Psoas muscle (tissue), 8 donors: ENCODE results near the gene TNIK. TPM values are rescaled to one million over a fixed set of nuclear protein-coding genes. Genes with fewer than 3 reads are reported as not detected.

Experiments
- ATAC-seq, 4 donors: fragments of 200-7000 bp; cut with Tn5 transposase; one replicate each; pipeline ENCODE4 v1.9.1; 2020; ENCODE audit warnings: moderate library complexity in 3 of 4, mild to moderate bottlenecking in 2 of 4
- DNase-seq, 2 donors: peaks; one replicate each; pipeline ENCODE4 v3.0.0-alpha.2; 2020
- H3K27ac ChIP-seq: fragments of 200-600 bp; one replicate; pipeline ENCODE4 v1.8.0; 2022
- H3K27me3 ChIP-seq, 3 donors: fragments of 200-600 bp in 1 of 3; one replicate each; pipeline versions ENCODE4 v1.6.1 to v1.8.0; 2013 to 2022; ENCODE audit warnings: low read length in 2 of 3, mild to moderate bottlenecking in 2 of 3, moderate library complexity in 1 of 3; ENCODE audit not compliant: insufficient read depth in 3 of 3
- H3K36me3 ChIP-seq, 2 donors: fragments of 200-600 bp in 1 of 2; one replicate each; pipeline versions ENCODE4 v1.6.1 to v1.8.0; 2013 to 2022; ENCODE audit warnings: low read depth in 1 of 2, mild to moderate bottlenecking in 1 of 2, moderate library complexity in 1 of 2; ENCODE audit not compliant: insufficient read depth in 1 of 2
- H3K4me1 ChIP-seq: fragments of 200-600 bp; one replicate; pipeline ENCODE4 v1.8.0; 2022
- H3K4me3 ChIP-seq: fragments of 200-600 bp; one replicate; pipeline ENCODE4 v1.8.0; 2022; ENCODE audit warnings: mild to moderate bottlenecking
- H3K9me3 ChIP-seq: fragments of 200-600 bp; one replicate; pipeline ENCODE4 v1.8.0; 2022
- CTCF ChIP-seq: fragments of 200-600 bp; IDR thresholded peaks from one replicate; pipeline ENCODE4 v1.8.0; 2022; ENCODE audit warnings: antibody characterized with exemption
- WGBS, 3 donors: extraction: QIAGEN DNeasy Blood & Tissue Kit; methylation state at CpG; one replicate each; pipeline versions ENCODE4 v1.1.6 to v1.1.7; 2013; 5-methylcytosine and 5-hydroxymethylcytosine counted together
- intact Hi-C, 2 donors: fragments of 100-400 bp; cut with DNase I; formaldehyde crosslinking; loops; one replicate each; pipeline versions ENCODE4 v1.11.0 to v1.14.2; 2022
- polyA plus RNA-seq, 3 donors: library from polyadenylated mRNA; stranded (reverse); fragments of 200-250 nt; gene quantifications; one replicate each; pipeline ENCODE4 v1.2.3, GENCODE V29; 2013
- total RNA-seq, 4 donors: library from RNA; stranded (reverse); fragmentation: NEBNext Ultra II Directional in 2 of 4; extraction: Animal tissue kit (Norgen Biotek cat#: 25700) in 2 of 4; gene quantifications; one replicate each; pipeline versions ENCODE4 v1.2.1 to v1.2.4, GENCODE V29; 2021 to 2023
- donor health status: healthy with polysubstance abuse.
- donor health status: DM: no; HTN: no; CAD: no; lungs with moderate emphysema.
- donor health status: Bipolar disorder and iron deficiency.
- donor health status: healthy.
- donor health status: DM: yes; HTN: yes; CAD: no.
- donor health status: DM: no; HTN: no; CAD: no.
- donor health status: DM: no; HTN: no; CAD: no.
- donor health status: DM: yes; HTN: yes; CAD: no.

The TNIK gene
- total and polyA plus RNA-seq, 7 donors, result 9.9 to 32.4 (median 12.5) TPM

GRCh38 chr3:171351676-171352075 lies 108.5 kb downstream of the TNIK start:
- Histone ChIP-seq H3K9me3 (no peaks in the 10 kb centered on the region), H3K36me3 (no peaks in the 10 kb centered on the region), H3K4me1 (peaks cover 50% of the 10 kb centered on the region), H3K4me3 (no peak overlapping the region), H3K27ac (peak overlapping the region; percentile 50), H3K27me3 (no peaks in the 10 kb centered on the region)
- no peak for TF ChIP-seq CTCF
- intact Hi-C loops, result loop anchor here in 1 of 2 donors (10.0 kb wide), 1 partner anchor 63 kb away; no protein-coding TSS in a partner anchor
- ATAC-seq, result peak; percentile 68 to 86 (median 75)
- DNase-seq, result peak in 1 of 2 donors; percentile 29
- WGBS, 3 donors, result 58 to 68% (median 64%) methylated on average over 1 of the region's 1 CpG

- Histone ChIP-seq H3K4me1 (peaks cover 58% of the 10 kb centered on the region), H3K36me3 (no peaks in the 10 kb centered on the region), H3K9me3 (no peaks in the 10 kb centered on the region), H3K27me3 (no peaks in the 10 kb centered on the region), H3K4me3 (no peak overlapping the region), H3K27ac (no peak overlapping the region)
- ATAC-seq, result no peak
- intact Hi-C loops, result loop anchor here in 1 of 2 donors (10.0 kb wide), 1 partner anchor 64 kb away; no protein-coding TSS in a partner anchor
- DNase-seq, result no peak
- TF ChIP-seq CTCF, result no peak
Measured at GRCh38 chr3:171350364-171350763, 109.8 kb downstream of the TNIK start.

GRCh38 chr3:171349392-171349791 lies 110.8 kb downstream of the TNIK start:
- DNase-seq (no peak), ATAC-seq (no peak)
- Histone ChIP-seq H3K9me3 (no peaks in the 10 kb centered on the region), H3K4me1 (peaks cover 56% of the 10 kb centered on the region), H3K4me3 (no peak overlapping the region), H3K36me3 (no peaks in the 10 kb centered on the region), H3K27me3 (no peaks in the 10 kb centered on the region), H3K27ac (no peak overlapping the region)
- intact Hi-C loops, result no loop called here
- TF ChIP-seq CTCF, result no peak
- 95 to 100% (median 97%) methylated on average over 1 of the region's 1 CpG for WGBS, 3 donors

GRCh38 chr3:171348121-171348520 lies 112.1 kb downstream of the TNIK start:
- no peak for DNase-seq
- Histone ChIP-seq H3K27me3 (no peaks in the 10 kb centered on the region), H3K4me1 (peaks cover 55% of the 10 kb centered on the region), H3K4me3 (no peak overlapping the region), H3K27ac (peak overlapping the region; percentile 71), H3K36me3 (no peaks in the 10 kb centered on the region), H3K9me3 (no peaks in the 10 kb centered on the region)
- 68 to 75% (median 70%) methylated on average over 4 of the region's 4 CpGs for WGBS, 3 donors
- intact Hi-C loops, result no loop called here
- no peak for TF ChIP-seq CTCF
- peak in 2 of 4 donors; percentile 3 to 14 for ATAC-seq

GRCh38 chr3:171347301-171348039 lies 112.7 kb downstream of the TNIK start:
- no peaks in the 10 kb centered on the region for H3K36me3 ChIP-seq
- intact Hi-C loops, result no loop called here
- no peak overlapping the region for H3K4me3 ChIP-seq
- no peak for TF ChIP-seq CTCF
- DNase-seq (no peak), ATAC-seq (peak; percentile 22 to 61 (median 43))
- 56 to 73% (median 67%) methylated on average over 3 of the region's 3 CpGs for WGBS, 3 donors
- H3K9me3 ChIP-seq, result no peaks in the 10 kb centered on the region
- H3K27me3 ChIP-seq, result no peaks in the 10 kb centered on the region
- peaks cover 57% of the 10 kb centered on the region for H3K4me1 ChIP-seq
- H3K27ac ChIP-seq, result peak overlapping the region; percentile 71
